PC-3 (cell line): ENCODE results near the gene SPAG6. TPM values are rescaled to one million over a fixed set of nuclear protein-coding genes. Genes with fewer than 3 reads are reported as not detected.

Experiments used
- ATAC-seq: fragments of 200-7000 bp; cut with Tn5 transposase; 2 replicates; pipeline ENCODE4 v1.9.1; 2020; ENCODE audit warnings: mild to moderate bottlenecking, moderate library complexity
- BruUV-seq: library from RNA; stranded (reverse); fragments of 400-500 nt; replicated peaks from 2 replicates; lab custom pipeline; 2021; lab: Mats Ljungman, UMichigan
- CTCF ChIA-PET: fragments of 300-600 bp; sonication (Branson Sonifier 250); formaldehyde crosslinking; loops from one replicate; lab custom pipeline; 2022; ENCODE audit warnings: antibody characterized with exemption; lab: Charles Lee
- POLR2A ChIA-PET: fragments of 300-600 bp; sonication (Branson Sonifier 250); formaldehyde crosslinking; loops from one replicate; lab custom pipeline; 2022; ENCODE audit warnings: antibody characterized with exemption; ENCODE audit not compliant: unreplicated experiment; lab: Charles Lee
- DNase-seq: peaks from one replicate; pipeline ENCODE4 v3.0.0-alpha.2; 2015
- H2AFZ ChIP-seq: fragments of 300-600 bp; sonication (generic); 2 replicates; pipeline ENCODE4 v1.6.0; 2016; ENCODE audit warnings: antibody characterized with exemption, low read length
- H3F3A ChIP-seq: fragments of 300-600 bp; sonication (generic); one replicate; pipeline ENCODE4 v1.6.0; 2017; ENCODE audit warnings: antibody characterized with exemption, low read length, control low read depth, mild to moderate bottlenecking; ENCODE audit not compliant: unreplicated experiment
- H3K27ac ChIP-seq: fragments of 300-600 bp; sonication (generic); 2 replicates; pipeline ENCODE4 v1.5.1; 2016; ENCODE audit warnings: mild to moderate bottlenecking, low read length
- H3K27me3 ChIP-seq: fragments of 300-600 bp; sonication (generic); 2 replicates; pipeline ENCODE4 v1.6.1; 2016; ENCODE audit warnings: low read length, mixed read lengths
- H3K36me3 ChIP-seq: fragments of 300-600 bp; sonication (generic); 2 replicates; pipeline ENCODE4 v1.6.1; 2016; ENCODE audit warnings: low read depth, mixed run types, low read length, mixed read lengths
- H3K4me1 ChIP-seq: fragments of 300-600 bp; sonication (generic); 2 replicates; pipeline ENCODE4 v1.5.1; 2016; ENCODE audit warnings: low read length; ENCODE audit not compliant: insufficient read depth
- H3K4me2 ChIP-seq: fragments of 300-600 bp; sonication (generic); 2 replicates; pipeline ENCODE4 v1.6.0; 2016; ENCODE audit warnings: low read length
- H3K4me3 ChIP-seq: fragments of 300-600 bp; sonication (generic); 2 replicates; pipeline ENCODE4 v1.5.1; 2016; ENCODE audit warnings: mild to moderate bottlenecking, low read length, mixed read lengths
- H3K79me2 ChIP-seq: fragments of 300-600 bp; sonication (generic); 2 replicates; pipeline ENCODE4 v1.6.1; 2017; ENCODE audit warnings: low read length, mixed read lengths
- H3K9ac ChIP-seq: fragments of 300-600 bp; sonication (generic); 2 replicates; pipeline ENCODE4 v1.6.0; 2016; ENCODE audit warnings: mild to moderate bottlenecking, low read length
- H3K9me2 ChIP-seq: fragments of 300-600 bp; sonication (generic); replicated peaks from 2 replicates; pipeline ENCODE4 v1.6.1; 2016; ENCODE audit warnings: mixed run types, low read length, mixed read lengths
- H3K9me3 ChIP-seq: fragments of 300-600 bp; sonication (generic); 2 replicates; pipeline ENCODE4 v1.6.1; 2016; ENCODE audit warnings: low read length, mixed read lengths
- H4K20me1 ChIP-seq: fragments of 300-600 bp; sonication (generic); 2 replicates; pipeline ENCODE4 v1.6.1; 2016; ENCODE audit warnings: low read length, mixed read lengths
- CTCF ChIP-seq: fragments of 300-600 bp; sonication (generic); conservative IDR thresholded peaks from 2 replicates; pipeline ENCODE4 v1.5.1; 2017; ENCODE audit warnings: antibody characterized with exemption, low read depth, mild to moderate bottlenecking, low read length
- EZH2 ChIP-seq: fragments of 300-600 bp; sonication (generic); IDR thresholded peaks from one replicate; pipeline ENCODE4 v1.6.1; 2017; ENCODE audit warnings: antibody characterized with exemption, mild to moderate bottlenecking, low read length; ENCODE audit not compliant: unreplicated experiment
- EZH2phosphoT487 ChIP-seq: fragments of 300-600 bp; sonication (generic); IDR thresholded peaks from 2 replicates; pipeline ENCODE4 v1.6.1; 2018; ENCODE audit warnings: mild to moderate bottlenecking, antibody characterized with exemption, low read length, borderline replicate concordance
- intact Hi-C: fragments of 100-400 bp; cut with micrococcal nuclease; formaldehyde crosslinking; loops from 2 replicates; pipeline ENCODE4 v1.9.0; 2023
- total RNA-seq: library from RNA; depleted of rRNA; stranded (reverse); fragments of >200 nt; gene quantifications from 2 replicates; pipeline ENCODE4 v1.2.3, GENCODE V29; 2014

The SPAG6 gene
- total RNA-seq, 1 experiment from 2014 or later = 0.04 TPM

DNA sequence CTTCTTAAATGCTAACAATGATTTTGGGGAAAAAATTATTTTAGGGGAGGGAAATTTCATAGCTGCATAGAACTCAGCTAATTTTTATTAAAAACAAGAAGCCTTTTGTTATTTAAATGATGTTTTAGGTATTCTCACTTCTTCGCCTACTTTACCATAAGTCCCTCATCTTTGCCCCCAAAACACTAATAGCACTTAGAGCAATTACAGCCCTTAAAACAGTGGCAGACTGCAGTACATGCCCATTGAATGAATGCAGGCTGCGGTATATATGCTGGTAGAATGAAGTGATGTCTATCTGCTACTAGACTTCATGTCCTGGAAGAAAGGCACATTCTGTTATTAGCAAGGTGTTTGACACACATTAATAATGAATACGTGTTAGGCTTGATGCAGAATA, 2.9 kb upstream of the SPAG6 start:
- no peak for DNase-seq
- H2AFZ ChIP-seq = no peak overlapping the region
- H3K79me2 ChIP-seq = peaks cover 7% of the 10 kb centered on the region; the same call in 1 of the 2 replicates
- H3K9ac ChIP-seq = peak overlapping the region; percentile 99; the same call in 1 of the 2 replicates
- H3K27ac ChIP-seq = no peak overlapping the region
- H3F3A ChIP-seq = no peaks in the 10 kb centered on the region
- no peaks in the 10 kb centered on the region for H3K9me2 ChIP-seq
- H3K27me3 ChIP-seq = no peaks in the 10 kb centered on the region
- no TSS peak for BruUV-seq
- H4K20me1 ChIP-seq = no peaks in the 10 kb centered on the region
- peak overlapping the region; percentile 90; the same call in 1 of the 2 replicates for H3K4me2 ChIP-seq
- TF ChIP-seq CTCF = no peak
- TF ChIP-seq EZH2 = no peak
- no peak for TF ChIP-seq EZH2phosphoT487
- no peaks in the 10 kb centered on the region for H3K9me3 ChIP-seq
- H3K4me1 ChIP-seq = peaks cover 22% of the 10 kb centered on the region
- ChIA-PET POLR2A (interaction anchor here (0.5 to 0.6 kb wide), 2 partner anchors 81 to 269 kb away, joined by 4 to 12 read pairs; no protein-coding TSS in a partner anchor), CTCF (no interaction called here)
- H3K36me3 ChIP-seq = no peaks in the 10 kb centered on the region
- no peak overlapping the region for H3K4me3 ChIP-seq
- intact Hi-C loops = loop anchor here (5.0 kb wide), 1 partner anchor 85 kb away; no protein-coding TSS in a partner anchor
- ATAC-seq = no peak

DNA sequence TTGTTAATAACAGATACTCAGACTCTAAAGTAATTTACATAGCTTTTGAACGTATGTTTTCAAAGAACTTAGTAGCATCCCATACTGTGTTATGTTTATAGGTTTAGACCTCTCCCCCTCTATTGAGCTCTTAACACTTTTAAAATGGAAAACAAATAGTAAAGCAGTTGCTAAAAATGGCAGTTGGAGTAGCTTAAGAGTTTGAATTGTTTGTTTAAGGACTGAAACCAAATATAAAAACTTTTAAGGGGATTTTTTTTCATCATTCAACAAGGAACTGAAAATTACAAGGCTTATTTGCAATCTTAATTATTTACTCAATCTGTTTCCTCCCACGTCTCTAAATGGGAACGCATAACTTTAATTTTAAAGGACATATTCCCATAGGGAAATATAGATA, 1.6 kb upstream of the SPAG6 start:
- Histone ChIP-seq H3K4me2 (no peak overlapping the region), H3K9me2 (no peaks in the 10 kb centered on the region), H3K4me1 (peaks cover 22% of the 10 kb centered on the region), H3K79me2 (peaks cover 7% of the 10 kb centered on the region; the same call in 1 of the 2 replicates), H3K27me3 (no peaks in the 10 kb centered on the region), H3K9me3 (no peaks in the 10 kb centered on the region), H3F3A (no peaks in the 10 kb centered on the region), H3K4me3 (no peak overlapping the region), H4K20me1 (no peaks in the 10 kb centered on the region), H2AFZ (no peak overlapping the region), H3K36me3 (no peaks in the 10 kb centered on the region), H3K27ac (no peak overlapping the region), H3K9ac (no peak overlapping the region)
- no TSS peak for BruUV-seq
- ATAC-seq (no peak), DNase-seq (no peak)
- intact Hi-C loops = loop anchor here (5.0 kb wide), 1 partner anchor 84 kb away; no protein-coding TSS in a partner anchor
- ChIA-PET POLR2A (no interaction called here), CTCF (no interaction called here)
- TF ChIP-seq EZH2 (no peak), CTCF (no peak), EZH2phosphoT487 (no peak)

DNA sequence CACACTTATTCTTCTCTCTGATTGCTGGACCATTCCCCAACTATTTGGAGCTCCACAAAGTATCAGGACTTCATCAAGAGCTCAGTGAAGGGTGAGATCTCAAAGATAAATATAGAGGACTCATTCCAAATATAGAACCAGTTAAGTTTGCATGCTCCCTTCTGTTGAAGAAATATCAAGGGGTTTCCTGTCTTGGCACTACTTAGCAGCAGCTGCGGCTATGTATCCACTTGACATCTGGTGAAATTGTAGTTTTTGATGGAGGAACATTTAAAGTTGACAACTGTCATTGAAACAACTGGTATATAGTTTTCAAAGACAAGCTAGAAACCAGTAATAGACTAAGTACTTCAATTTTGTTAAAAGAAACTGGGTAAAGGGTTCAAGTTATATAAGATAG, 1.0 kb upstream of the SPAG6 start:
- Histone ChIP-seq H3K36me3 (no peaks in the 10 kb centered on the region), H3K4me2 (no peak overlapping the region), H3K27me3 (no peaks in the 10 kb centered on the region), H2AFZ (no peak overlapping the region), H3F3A (no peaks in the 10 kb centered on the region), H3K4me1 (peaks cover 17% of the 10 kb centered on the region), H3K9me2 (no peaks in the 10 kb centered on the region), H3K27ac (no peak overlapping the region), H3K4me3 (no peak overlapping the region), H3K79me2 (peaks cover 7% of the 10 kb centered on the region; the same call in 1 of the 2 replicates), H3K9me3 (no peaks in the 10 kb centered on the region), H4K20me1 (no peaks in the 10 kb centered on the region), H3K9ac (no peak overlapping the region)
- ATAC-seq (no peak), DNase-seq (no peak)
- TF ChIP-seq EZH2phosphoT487 = no peak
- TF ChIP-seq CTCF = no peak
- no peak for TF ChIP-seq EZH2
- no TSS peak for BruUV-seq
- ChIA-PET CTCF (no interaction called here), POLR2A (no interaction called here)
- intact Hi-C loops = loop anchor here (5.0 kb wide), 1 partner anchor 83 kb away; no protein-coding TSS in a partner anchor
